Measurements from ENCODE around the gene BMAL1. TPM values are rescaled to one million over a fixed set of nuclear protein-coding genes. Genes with fewer than 3 reads are reported as not detected.

BMAL1 gene
- total RNA-seq, 1 experiment from 2014 or later: 3.3 TPM

- Histone ChIP-seq H3K56ac (ENCODE audit: insufficient read length, low read depth, low read length) (no peak overlapping the region), H2AFZ (ENCODE audit: low read length) (no peak overlapping the region), H3K23me2 (ENCODE audit: insufficient read length, low read depth, low read length, poor library complexity, severe bottlenecking) (no peaks in the 10 kb centered on the region), H3K4me1 (ENCODE audit: insufficient read depth, low read length) (no peaks in the 10 kb centered on the region), H2BK15ac (ENCODE audit: low read depth, low read length) (no peak overlapping the region), H2BK20ac (ENCODE audit: low read depth, low read length, poor library complexity, severe bottlenecking) (no peak overlapping the region), H3T11ph (ENCODE audit: low read length) (no peak overlapping the region), H3K79me1 (ENCODE audit: insufficient read depth, low read depth, low read length, poor library complexity, severe bottlenecking) (no peaks in the 10 kb centered on the region), H3K4me2 (ENCODE audit: insufficient read depth, insufficient read length, low read length) (no peak overlapping the region), H3K18ac (ENCODE audit: insufficient read length, low read depth, low read length) (no peak overlapping the region), H2BK120ac (ENCODE audit: low read depth, low read length, poor library complexity, severe bottlenecking) (no peak overlapping the region), H4K20me1 (ENCODE audit: control insufficient read depth, insufficient read depth, insufficient read length) (no peaks in the 10 kb centered on the region), H3K23ac (ENCODE audit: insufficient read length, low read depth, low read length) (no peak overlapping the region), H3K4ac (ENCODE audit: low read depth, low read length) (no peak overlapping the region), H2BK12ac (ENCODE audit: insufficient read length, low read depth, low read length) (no peak overlapping the region), H2AK5ac (ENCODE audit: insufficient read length, low read length) (no peak overlapping the region), H3K27me3 (ENCODE audit: insufficient read depth, low read length) (no peaks in the 10 kb centered on the region), H3K9ac (ENCODE audit: extremely low read depth, insufficient read length, low read length) (no peak overlapping the region), H2BK5ac (ENCODE audit: insufficient read length, low read length) (no peak overlapping the region), H3K79me2 (ENCODE audit: insufficient read depth, low read length) (no peaks in the 10 kb centered on the region), H4K5ac (ENCODE audit: insufficient read length, low read depth, low read length) (no peak overlapping the region), H4K91ac (ENCODE audit: insufficient read length, low read depth, low read length) (no peak overlapping the region), H4K8ac (replicated peaks; ENCODE audit: insufficient read length, low read depth, low read length) (no peak overlapping the region), H3K9me3 (ENCODE audit: control insufficient read depth, low read depth, low read length) (no peaks in the 10 kb centered on the region), H3K27ac (ENCODE audit: insufficient read length, low read depth, low read length) (no peak overlapping the region), H3K14ac (ENCODE audit: insufficient read depth, low read length) (no peak overlapping the region)
- Mint-ChIP-seq H3K27me3 (ENCODE audit: low read depth) (peaks cover 15% of the 10 kb centered on the region), H3K9me3 (no peaks in the 10 kb centered on the region), H3K4me1 (peaks cover 0 to 6% of the 10 kb centered on the region in 2 experiments; a peak in 2 of 4 replicates), H3K36me3 (ENCODE audit: insufficient read depth in 1 of 3, low read depth in 3 of 3) (no peaks in the 10 kb centered on the region), H3K4me3 (no peak overlapping the region), H3K27ac (no peak overlapping the region)
- DNase-seq: no peak
- WGBS (ENCODE audit: extremely low coverage, insufficient read length, low lambda C conversion rate): no CpG with 5 or more reads among the region's 7 CpGs
- no peak for TF ChIP-seq CTCF (conservative IDR thresholded peaks at IDR 0.05)
Observed at GRCh38 chr11:13366266-13367026, 88.9 kb downstream of the BMAL1 start.
